ENCODE data around the gene ATG101. TPM values are rescaled to one million over a fixed set of nuclear protein-coding genes. Genes with fewer than 3 reads are reported as not detected.

ATG101 gene
- total RNA-seq, 1 experiment from 2014 or later = 78.6 TPM

- Histone ChIP-seq H3K4me1 (replicated peaks) (peaks cover 26% of the 10 kb centered on the region), H3K9me3 (replicated peaks) (0 out of 2 replicates have a peak, but pooled peaks cover 4% of the 10 kb centered on the region), H3K27ac (peak overlapping the region; percentile 83), H3K4me3 (peak overlapping the region; percentile 28), H3K27me3 (replicated peaks) (no peaks in the 10 kb centered on the region), H3K36me3 (peaks cover 4% of the 10 kb centered on the region; the same call in 1 of the 2 replicates)
- DNase-seq (ENCODE audit: low read depth in 1 of 2, low spot score in 2 of 2) = no peak
Observed at GRCh38 chr12:52033446-52034140, 36.2 kb upstream of the ATG101 start.

- peaks cover 28% of the 10 kb centered on the region for H3K4me1 ChIP-seq (replicated peaks)
- H3K27ac ChIP-seq = no peak overlapping the region
- no peak for DNase-seq (ENCODE audit: low read depth in 1 of 2, low spot score in 2 of 2)
- H3K36me3 ChIP-seq = peaks cover 4% of the 10 kb centered on the region; the same call in 1 of the 2 replicates
- H3K9me3 ChIP-seq (replicated peaks) = 0 out of 2 replicates have a peak, but pooled peaks cover 4% of the 10 kb centered on the region
- no peak overlapping the region for H3K4me3 ChIP-seq
- no peaks in the 10 kb centered on the region for H3K27me3 ChIP-seq (replicated peaks)
Observed at GRCh38 chr12:52035190-52035589, 34.6 kb upstream of the ATG101 start.

- H3K4me3 ChIP-seq = no peak overlapping the region
- no peak for DNase-seq (ENCODE audit: low read depth in 1 of 2, low spot score in 2 of 2)
- H3K4me1 ChIP-seq (replicated peaks) = peaks cover 28% of the 10 kb centered on the region
- no peaks in the 10 kb centered on the region for H3K27me3 ChIP-seq (replicated peaks)
- no peak overlapping the region for H3K27ac ChIP-seq
- peaks cover 4% of the 10 kb centered on the region; the same call in 1 of the 2 replicates for H3K36me3 ChIP-seq
- 0 out of 2 replicates have a peak, but pooled peaks cover 4% of the 10 kb centered on the region for H3K9me3 ChIP-seq (replicated peaks)
Observed at GRCh38 chr12:52035926-52036325, 33.9 kb upstream of the ATG101 start.

- DNase-seq (ENCODE audit: low read depth in 1 of 2, low spot score in 2 of 2) = peak; percentile 63 to 84
- H3K4me3 ChIP-seq = peak overlapping the region; percentile 89
- peaks cover 28% of the 10 kb centered on the region for H3K4me1 ChIP-seq (replicated peaks)
- peak overlapping the region; percentile 63 for H3K27ac ChIP-seq
- H3K9me3 ChIP-seq (replicated peaks) = 0 out of 2 replicates have a peak, but pooled peaks cover 4% of the 10 kb centered on the region
- peaks cover 4% of the 10 kb centered on the region; the same call in 1 of the 2 replicates for H3K36me3 ChIP-seq
- H3K27me3 ChIP-seq (replicated peaks) = no peaks in the 10 kb centered on the region
Observed at GRCh38 chr12:52036587-52037171, 33.1 kb upstream of the ATG101 start.

GRCh38 chr12:52037248-52037861, 32.4 kb upstream of the ATG101 start:
- Histone ChIP-seq H3K4me3 (peak overlapping the region; percentile 89), H3K9me3 (replicated peaks) (0 out of 2 replicates have a peak, but pooled peaks cover 4% of the 10 kb centered on the region), H3K36me3 (peaks cover 6% of the 10 kb centered on the region; the same call in 1 of the 2 replicates), H3K27me3 (replicated peaks) (no peaks in the 10 kb centered on the region), H3K27ac (peak overlapping the region; percentile 88), H3K4me1 (replicated peaks) (peaks cover 26% of the 10 kb centered on the region)
- DNase-seq (ENCODE audit: low read depth in 1 of 2, low spot score in 2 of 2) = peak; percentile 53 to 69

GRCh38 chr12:52038447-52038846, 31.3 kb upstream of the ATG101 start:
- Histone ChIP-seq H3K4me3 (no peak overlapping the region; the same call in 1 of the 2 replicates), H3K36me3 (peaks cover 15% of the 10 kb centered on the region; the same call in 1 of the 2 replicates), H3K27ac (no peak overlapping the region), H3K4me1 (replicated peaks) (peaks cover 19% of the 10 kb centered on the region), H3K9me3 (replicated peaks) (0 out of 2 replicates have a peak, but pooled peaks cover 4% of the 10 kb centered on the region), H3K27me3 (replicated peaks) (no peaks in the 10 kb centered on the region)
- no peak for DNase-seq (ENCODE audit: low read depth in 1 of 2, low spot score in 2 of 2)

- Histone ChIP-seq H3K36me3 (peaks cover 19% of the 10 kb centered on the region), H3K27ac (no peak overlapping the region), H3K27me3 (replicated peaks) (no peaks in the 10 kb centered on the region), H3K9me3 (replicated peaks) (0 out of 2 replicates have a peak, but pooled peaks cover 4% of the 10 kb centered on the region), H3K4me3 (no peak overlapping the region), H3K4me1 (replicated peaks) (peaks cover 16% of the 10 kb centered on the region)
- no peak for DNase-seq (ENCODE audit: low read depth in 1 of 2, low spot score in 2 of 2)
Observed at GRCh38 chr12:52041035-52041434, 28.7 kb upstream of the ATG101 start.

- H3K36me3 ChIP-seq = peaks cover 19% of the 10 kb centered on the region
- no peak for DNase-seq (ENCODE audit: low read depth in 1 of 2, low spot score in 2 of 2)
- H3K4me3 ChIP-seq = no peak overlapping the region
- H3K9me3 ChIP-seq (replicated peaks) = 0 out of 2 replicates have a peak, but pooled peaks cover 4% of the 10 kb centered on the region
- H3K4me1 ChIP-seq (replicated peaks) = peaks cover 10% of the 10 kb centered on the region
- H3K27me3 ChIP-seq (replicated peaks) = no peaks in the 10 kb centered on the region
- no peak overlapping the region for H3K27ac ChIP-seq
Observed at GRCh38 chr12:52041695-52042123, 28.1 kb upstream of the ATG101 start.

GRCh38 chr12:52042706-52043385, 26.9 kb upstream of the ATG101 start:
- no peak for DNase-seq (ENCODE audit: low read depth in 1 of 2, low spot score in 2 of 2)
- Histone ChIP-seq H3K4me1 (replicated peaks) (peaks cover 8% of the 10 kb centered on the region; the same call in 1 of the 2 replicates), H3K4me3 (no peak overlapping the region), H3K27me3 (replicated peaks) (no peaks in the 10 kb centered on the region), H3K27ac (no peak overlapping the region), H3K9me3 (replicated peaks) (no peaks in the 10 kb centered on the region), H3K36me3 (peaks cover 18% of the 10 kb centered on the region)

GRCh38 chr12:52043386-52044212, 26.2 kb upstream of the ATG101 start:
- Histone ChIP-seq H3K36me3 (peaks cover 18% of the 10 kb centered on the region), H3K4me3 (no peak overlapping the region), H3K9me3 (replicated peaks) (no peaks in the 10 kb centered on the region), H3K4me1 (replicated peaks) (peaks cover 2% of the 10 kb centered on the region; the same call in 1 of the 2 replicates), H3K27ac (no peak overlapping the region), H3K27me3 (replicated peaks) (no peaks in the 10 kb centered on the region)
- DNase-seq (ENCODE audit: low read depth in 1 of 2, low spot score in 2 of 2) = no peak

GRCh38 chr12:52044292-52044983, 25.3 kb upstream of the ATG101 start:
- no peaks in the 10 kb centered on the region for H3K4me1 ChIP-seq (replicated peaks)
- H3K4me3 ChIP-seq = no peak overlapping the region
- DNase-seq (ENCODE audit: low read depth in 1 of 2, low spot score in 2 of 2) = no peak
- peaks cover 18% of the 10 kb centered on the region for H3K36me3 ChIP-seq
- no peaks in the 10 kb centered on the region for H3K27me3 ChIP-seq (replicated peaks)
- no peaks in the 10 kb centered on the region for H3K9me3 ChIP-seq (replicated peaks)
- H3K27ac ChIP-seq = no peak overlapping the region

- peaks cover 12% of the 10 kb centered on the region for H3K4me1 ChIP-seq (replicated peaks)
- peaks cover 18% of the 10 kb centered on the region for H3K36me3 ChIP-seq
- no peak overlapping the region for H3K27ac ChIP-seq
- H3K4me3 ChIP-seq = no peak overlapping the region
- H3K27me3 ChIP-seq (replicated peaks) = no peaks in the 10 kb centered on the region
- H3K9me3 ChIP-seq (replicated peaks) = no peaks in the 10 kb centered on the region
- no peak for DNase-seq (ENCODE audit: low read depth in 1 of 2, low spot score in 2 of 2)
Observed at GRCh38 chr12:52045794-52046199, 24.0 kb upstream of the ATG101 start.

Measured in SJSA1 (cell line).